HG02938 (cell line): ENCODE data around the gene NPAS3.

ENCODE experiments used
- ATAC-seq: cut with Tn5 transposase; IDR thresholded peaks from one replicate; pipeline ENCODE4 v1.9.1; 2021; ENCODE audit warnings: mild to moderate bottlenecking, moderate library complexity; ENCODE audit not compliant: unreplicated experiment

The NPAS3 gene

DNA sequence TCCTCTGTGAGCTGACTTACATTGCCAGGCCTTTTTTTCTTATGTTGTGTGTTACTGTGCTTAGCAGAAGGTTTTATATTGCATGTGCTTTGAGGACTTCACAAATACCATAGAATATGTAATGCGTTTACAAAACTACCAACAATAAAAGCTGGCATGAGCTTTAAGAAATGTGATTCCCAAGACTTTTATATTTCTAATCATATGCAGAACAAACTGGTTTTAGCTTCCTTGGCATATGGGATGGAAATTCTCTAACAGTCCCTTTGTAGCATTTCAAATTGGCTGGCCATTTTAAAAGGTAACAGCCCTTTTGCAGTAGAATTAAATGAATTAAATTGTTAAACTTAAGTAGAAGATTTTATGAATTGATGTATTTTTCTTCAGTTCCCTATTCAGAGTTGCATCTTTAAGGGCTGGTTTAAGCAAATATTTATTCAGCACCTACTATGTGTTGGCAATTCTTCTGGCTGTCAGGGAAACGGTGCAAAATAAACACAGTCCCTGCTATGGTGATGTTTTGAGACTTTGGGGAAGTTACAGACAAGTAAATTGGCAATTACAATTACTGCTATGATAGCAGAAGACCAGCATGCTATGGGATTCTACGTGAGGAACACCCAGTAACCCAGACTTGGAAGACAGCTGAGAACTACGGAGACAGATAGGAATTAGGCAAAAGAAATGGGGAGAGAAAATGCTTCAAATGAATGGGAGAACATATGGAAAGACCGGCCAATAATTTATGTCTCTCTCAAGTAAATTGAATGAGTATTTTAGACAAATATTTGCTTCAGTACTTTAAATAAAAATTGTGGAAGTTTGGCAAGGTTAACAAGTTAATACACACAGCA is 565.8 kb downstream of the NPAS3 start:
- no peak for ATAC-seq

DNA sequence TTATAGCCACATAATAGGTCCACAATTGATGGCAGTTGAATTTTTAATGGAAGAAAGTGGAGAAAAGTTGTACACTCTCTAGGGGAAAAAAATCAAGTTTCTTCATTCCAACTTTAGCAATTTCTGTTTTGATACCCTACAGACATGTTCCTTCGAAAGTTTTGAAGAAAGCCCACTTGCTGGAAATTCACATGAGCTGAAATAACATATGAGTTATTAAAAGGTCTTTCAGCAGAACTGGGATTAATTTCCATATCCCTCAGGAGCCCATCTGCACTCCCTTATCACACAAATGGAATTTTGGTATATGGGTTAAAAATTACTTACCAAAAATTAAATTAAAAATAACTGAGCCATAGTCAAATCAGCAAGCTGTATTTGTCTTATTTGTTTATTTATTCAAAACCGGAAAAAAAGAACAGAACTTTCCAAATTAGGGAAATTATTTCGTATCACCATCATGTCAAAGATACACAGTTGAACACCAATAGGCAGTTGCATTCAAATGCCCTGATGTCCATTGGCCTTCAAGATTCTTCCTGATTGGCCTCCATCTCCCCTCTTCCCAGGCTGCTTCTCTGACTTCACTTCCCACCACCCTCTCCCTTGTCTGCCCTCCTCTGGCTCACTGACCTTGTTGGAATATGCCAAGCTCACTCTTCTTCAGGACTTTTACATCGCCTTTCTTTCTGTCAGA is 566.7 kb downstream of the NPAS3 start:
- no peak for ATAC-seq

DNA sequence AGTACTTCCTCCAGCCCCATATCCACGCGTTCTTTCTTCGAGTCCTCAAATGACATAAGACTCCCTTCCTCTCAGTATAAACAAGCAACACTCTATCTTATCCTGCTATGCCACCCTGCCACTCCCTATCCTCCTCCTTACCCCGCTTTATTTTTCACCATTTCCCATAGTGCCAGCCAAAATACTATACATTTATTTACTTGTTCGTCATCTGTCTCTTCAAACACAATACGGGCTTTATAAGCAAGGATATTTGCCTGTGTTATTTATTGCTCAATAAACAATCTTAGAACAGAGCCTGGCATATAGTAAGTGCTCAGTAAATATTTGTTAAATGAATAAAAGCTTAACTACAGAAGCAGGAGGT is 567.3 kb downstream of the NPAS3 start:
- ATAC-seq, result no peak

DNA sequence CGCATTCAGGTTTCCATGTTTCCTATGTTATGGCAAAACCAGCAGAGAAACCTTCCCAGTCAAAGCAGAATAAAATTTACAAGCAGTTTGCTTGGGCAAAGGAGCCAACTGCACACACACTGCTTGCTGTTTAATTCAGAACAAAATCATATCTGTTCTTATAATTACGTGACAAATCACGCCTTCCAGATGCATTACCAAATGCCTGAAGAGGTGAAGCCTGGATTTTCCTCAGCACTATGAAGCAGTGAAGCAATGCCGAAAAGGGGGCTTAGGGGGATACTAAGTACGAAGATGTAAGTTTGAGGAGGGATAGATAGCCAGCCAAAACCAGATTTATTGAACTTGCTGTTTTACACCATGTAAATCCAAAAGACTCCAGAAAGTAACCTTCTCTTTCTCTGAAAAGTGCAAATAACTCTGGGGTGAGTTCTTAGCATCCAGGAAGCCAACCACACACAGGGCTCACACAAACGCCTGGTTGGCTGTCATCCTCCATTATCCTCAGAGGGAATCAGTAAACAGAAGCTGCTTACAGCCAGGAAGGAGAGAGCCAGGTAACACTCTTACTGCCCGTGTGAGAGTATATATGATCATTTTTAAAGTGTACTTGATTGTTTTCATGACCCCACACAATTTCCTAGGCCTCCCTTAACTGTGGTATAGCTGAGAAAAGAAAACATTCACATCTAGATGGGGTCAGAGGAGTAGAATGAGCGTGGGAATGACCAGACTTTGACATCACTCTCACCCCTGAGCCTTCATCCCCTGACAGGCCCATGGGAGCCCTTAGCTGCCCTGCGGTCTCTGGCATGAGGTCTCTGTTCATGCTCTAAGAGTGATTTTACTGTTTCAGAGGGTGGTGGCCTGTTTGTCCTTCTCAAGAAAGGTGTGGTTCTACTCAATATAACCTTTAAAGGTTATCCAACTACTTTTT is 569.7 kb downstream of the NPAS3 start:
- ATAC-seq, result no peak

DNA sequence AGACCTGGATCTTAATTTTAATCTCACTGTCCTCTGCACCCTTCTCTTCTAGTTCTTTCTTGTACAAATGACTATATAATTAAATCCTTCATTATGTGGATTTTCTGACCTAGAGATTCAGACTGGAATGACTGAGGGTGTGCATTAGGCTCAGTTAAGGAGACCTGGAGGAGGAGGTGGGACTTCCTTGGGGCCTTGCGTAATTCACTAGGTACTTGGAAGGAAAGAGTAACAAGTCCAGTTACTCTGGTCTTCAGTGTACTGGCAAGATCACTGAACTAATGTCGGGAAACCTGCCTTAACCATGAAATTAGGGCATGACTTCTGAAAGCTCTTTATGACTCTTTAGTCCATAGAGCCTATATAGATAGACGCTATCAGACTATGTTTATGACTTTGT is 570.8 kb downstream of the NPAS3 start:
- ATAC-seq, result no peak

DNA sequence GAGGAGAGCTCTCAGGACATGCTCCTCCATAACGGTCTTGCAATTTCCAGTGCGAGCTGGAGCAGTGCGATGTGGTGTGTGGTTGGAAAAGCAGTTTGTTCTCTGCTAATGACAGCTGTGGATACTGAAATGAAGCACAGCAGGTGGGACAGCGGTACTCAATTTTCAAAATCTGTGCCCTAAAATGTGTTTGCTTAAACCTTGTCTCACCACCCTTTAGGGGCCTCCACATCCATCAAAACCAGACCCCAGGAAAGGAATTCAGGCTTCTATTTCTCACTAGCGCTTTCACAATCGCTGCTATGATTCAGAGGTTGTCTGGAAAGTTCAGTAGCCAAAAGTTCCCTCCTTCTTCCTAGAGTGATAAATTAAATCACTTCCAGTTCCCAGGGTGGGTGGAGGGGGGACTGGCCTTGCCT is 571.4 kb downstream of the NPAS3 start:
- no peak for ATAC-seq

DNA sequence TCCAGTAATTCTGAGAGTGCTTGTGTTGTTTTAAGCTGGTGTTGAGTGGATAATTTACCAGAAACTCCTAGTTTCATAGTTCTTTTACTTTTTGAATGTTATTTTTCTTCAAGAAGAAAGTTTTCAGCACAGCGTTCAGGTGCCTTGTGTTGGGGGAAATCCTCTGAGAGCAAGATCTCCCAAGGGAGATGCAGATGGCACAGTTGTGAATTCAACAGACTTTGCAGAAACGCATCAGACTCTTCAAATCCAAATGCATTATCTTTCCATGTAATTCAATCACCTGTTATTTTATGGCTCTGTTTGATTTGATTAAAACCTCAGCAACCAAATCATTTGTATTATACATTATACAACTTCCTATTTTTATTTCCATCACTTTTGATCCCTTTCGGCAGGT is 572.3 kb downstream of the NPAS3 start:
- no peak for ATAC-seq

DNA sequence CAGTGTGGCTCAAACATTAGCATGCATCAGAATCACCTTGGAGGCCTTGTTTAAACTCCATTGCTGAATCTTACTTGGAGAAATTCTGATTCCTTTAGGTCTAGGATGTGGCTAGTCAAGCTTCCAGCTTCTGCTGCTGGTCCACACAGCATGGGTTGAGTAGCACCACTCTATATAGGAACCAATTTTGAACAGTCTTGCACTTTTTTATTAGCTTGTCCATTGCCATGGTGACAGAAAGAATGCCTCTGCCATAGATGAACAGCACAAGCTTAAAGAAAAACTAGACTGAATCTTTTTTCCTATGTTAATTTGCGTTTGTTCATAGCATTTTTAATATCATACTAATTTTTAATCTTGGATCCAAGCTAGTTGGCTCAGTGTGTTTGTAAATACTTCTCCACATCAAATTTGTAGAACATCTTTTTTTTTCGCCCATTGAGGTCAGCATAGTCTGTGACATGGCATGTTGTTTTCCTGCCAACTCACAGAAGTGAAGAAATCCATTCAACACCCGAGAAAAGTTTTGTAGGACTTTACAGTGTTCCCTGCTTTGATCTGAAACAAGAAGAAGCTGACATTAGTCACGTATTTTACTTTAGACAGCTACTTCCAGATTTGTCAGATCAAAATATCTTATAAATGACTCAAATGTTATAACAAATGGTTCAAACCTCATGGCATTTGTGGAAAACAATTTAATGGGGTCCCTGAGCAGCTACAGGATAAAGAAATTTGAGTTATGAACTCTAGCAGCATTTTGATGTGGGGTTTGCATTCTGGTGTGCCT is 573.4 kb downstream of the NPAS3 start:
- ATAC-seq, result no peak

DNA sequence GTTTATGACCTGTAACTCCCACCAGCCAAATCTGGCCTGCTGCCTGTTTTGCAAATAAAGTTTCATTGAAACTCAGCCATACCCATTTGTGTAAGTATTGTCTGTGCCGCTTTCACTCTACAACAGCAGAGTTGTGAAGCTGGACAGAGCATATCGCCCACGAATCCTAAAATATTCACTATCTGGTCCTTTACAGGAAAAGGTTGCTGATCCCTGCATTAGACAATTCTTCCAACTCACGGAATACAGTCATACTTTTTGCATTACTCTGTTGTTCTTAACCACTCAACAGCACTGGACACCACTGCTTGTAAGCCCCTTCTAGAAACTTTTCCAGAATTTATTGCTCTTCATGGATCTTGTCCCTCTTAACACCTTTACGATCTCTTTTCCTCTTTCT is 576.8 kb downstream of the NPAS3 start:
- ATAC-seq, result no peak

DNA sequence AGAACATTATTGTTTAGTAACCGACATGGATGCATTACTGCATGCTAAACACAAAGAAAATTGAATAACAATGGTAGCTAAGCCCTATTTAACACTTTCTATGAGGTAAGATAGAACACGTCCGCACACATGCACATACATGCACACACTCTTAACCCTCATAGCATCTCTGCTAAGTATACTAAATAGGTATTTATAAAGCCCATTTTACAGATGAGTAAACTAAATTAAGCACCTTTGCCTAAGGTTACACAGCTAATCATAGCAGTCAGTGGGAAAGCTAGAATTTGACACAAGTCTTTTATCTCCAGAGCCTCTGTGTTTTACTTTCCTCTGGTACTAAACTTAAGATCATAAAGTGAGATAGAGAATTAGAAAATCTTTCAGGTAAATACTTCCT is 577.2 kb downstream of the NPAS3 start:
- no peak for ATAC-seq

DNA sequence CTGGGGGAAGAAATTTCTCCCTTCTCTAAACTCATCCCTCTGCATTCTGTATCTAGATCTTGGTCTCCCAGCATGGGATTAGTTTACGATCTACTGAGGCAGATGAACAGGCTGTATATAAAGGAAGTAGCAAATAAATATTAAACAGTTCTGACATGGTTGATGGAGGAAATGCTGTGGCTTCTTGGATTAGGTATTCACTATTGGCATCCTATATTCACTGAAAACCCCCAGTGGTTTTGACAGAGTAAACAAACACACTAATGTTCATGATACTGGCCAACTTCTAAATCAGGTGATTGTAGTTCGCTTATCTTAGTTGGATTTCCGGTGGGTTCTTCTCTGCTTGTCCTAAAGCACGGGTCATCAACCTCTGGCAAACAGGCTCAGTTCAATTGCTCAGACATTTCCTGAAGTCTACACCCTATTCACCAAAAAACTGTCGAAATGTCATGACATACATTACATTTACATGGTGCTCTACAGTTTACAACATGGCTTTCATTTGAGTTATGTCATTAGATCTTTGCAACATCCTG is 578.3 kb downstream of the NPAS3 start:
- no peak for ATAC-seq

DNA sequence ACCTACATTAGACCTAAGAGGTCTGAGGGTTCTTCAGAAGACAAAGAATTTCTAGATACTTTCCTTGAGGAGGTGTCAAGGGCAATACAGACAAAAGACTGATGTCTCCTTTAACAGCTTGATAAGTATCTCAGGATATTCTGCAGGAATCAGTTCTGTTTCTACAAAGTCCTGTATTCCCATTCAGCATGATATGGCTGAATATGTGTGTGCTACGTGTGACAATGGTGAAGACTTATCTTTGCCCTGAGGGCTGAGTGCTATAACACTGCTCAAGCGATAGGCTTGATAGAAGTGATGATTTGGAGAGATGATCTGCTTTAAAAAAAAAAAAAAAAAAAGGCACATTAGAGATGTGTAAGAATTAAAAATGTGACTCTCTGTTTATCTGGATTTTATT is 582.5 kb downstream of the NPAS3 start:
- no peak for ATAC-seq

DNA sequence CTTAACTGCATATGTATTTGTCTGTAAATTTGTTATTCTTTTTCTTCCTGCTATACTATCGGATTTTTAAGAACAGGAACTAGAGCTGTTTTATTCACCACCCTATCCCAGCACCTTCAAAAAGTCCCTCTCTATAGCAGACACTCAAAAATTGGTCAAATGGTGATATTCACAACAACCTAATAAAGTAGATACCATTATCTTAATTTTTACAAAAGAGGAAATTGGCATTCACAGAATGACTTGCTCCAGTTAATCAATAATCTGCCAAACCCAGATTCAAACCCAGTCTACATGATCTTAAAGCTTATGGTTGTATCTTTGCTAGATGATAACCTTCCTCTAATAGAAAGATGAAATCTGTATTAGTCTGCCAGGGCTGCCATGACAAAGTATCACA is 585.6 kb downstream of the NPAS3 start:
- ATAC-seq, result no peak

DNA sequence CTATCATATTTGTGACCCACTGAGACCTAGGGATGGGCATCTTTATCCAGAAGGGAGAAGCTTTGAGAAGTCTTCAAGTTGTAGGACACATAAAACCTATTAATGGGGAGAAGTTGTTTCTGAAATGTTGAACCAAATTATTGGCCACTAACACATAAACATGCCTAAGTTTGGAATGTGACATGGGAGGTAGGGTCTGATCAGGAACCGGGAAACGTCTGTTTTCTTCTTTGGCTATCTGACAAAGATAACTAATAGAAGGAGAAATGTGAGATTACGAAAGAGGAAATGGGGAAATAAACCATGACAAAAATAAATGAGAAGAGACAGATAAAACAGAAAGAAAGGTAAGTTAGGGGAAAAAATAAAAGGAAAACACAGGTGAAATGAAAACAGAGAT is 586.9 kb downstream of the NPAS3 start:
- ATAC-seq, result no peak

DNA sequence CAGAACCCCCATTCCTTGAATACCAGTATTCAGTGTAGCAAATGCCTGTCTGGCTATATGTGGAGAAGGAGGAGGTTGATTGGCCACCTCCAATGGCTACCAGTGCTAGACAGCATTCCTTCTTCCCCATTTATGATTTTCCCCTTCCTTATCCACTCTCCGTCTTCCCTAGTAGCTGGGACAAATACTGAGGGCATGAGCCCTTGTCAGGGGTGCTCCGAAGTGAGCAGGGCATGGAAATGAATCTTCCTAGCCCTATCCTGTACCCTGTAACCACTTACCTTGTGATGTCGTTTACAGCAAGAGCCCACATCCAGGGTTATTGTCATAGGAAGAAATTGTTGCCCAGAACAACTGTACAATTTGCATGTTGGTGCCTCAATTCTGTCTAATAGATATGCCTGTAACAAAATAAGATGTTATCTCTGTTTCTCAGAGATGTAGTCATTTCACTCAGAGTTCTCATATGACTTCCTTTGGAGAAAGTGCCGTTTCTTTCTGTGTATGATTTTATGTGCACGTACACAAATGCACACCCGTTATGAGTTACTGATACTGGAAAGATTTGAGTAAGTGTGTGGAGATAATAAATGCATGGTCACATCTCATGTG is 588.5 kb downstream of the NPAS3 start:
- no peak for ATAC-seq

DNA sequence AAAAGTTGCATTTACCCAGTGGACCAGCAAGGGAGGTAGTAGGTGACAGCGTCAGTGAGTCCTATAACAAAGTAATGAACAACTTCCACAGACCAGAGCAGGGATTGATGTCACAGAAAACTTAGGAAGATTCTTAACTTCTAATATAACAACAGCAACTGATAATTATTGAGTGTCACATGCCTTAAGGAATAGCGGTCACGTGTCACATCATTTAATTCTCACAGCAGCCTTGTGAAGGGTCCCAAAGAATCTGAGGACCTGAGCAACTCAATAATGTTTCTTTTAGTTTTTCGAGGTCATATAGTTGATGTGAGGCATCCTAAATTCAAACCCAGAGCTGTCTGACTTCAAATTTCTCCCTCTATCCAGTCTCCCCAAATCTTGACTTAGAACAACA is 590.0 kb downstream of the NPAS3 start:
- ATAC-seq, result no peak

DNA sequence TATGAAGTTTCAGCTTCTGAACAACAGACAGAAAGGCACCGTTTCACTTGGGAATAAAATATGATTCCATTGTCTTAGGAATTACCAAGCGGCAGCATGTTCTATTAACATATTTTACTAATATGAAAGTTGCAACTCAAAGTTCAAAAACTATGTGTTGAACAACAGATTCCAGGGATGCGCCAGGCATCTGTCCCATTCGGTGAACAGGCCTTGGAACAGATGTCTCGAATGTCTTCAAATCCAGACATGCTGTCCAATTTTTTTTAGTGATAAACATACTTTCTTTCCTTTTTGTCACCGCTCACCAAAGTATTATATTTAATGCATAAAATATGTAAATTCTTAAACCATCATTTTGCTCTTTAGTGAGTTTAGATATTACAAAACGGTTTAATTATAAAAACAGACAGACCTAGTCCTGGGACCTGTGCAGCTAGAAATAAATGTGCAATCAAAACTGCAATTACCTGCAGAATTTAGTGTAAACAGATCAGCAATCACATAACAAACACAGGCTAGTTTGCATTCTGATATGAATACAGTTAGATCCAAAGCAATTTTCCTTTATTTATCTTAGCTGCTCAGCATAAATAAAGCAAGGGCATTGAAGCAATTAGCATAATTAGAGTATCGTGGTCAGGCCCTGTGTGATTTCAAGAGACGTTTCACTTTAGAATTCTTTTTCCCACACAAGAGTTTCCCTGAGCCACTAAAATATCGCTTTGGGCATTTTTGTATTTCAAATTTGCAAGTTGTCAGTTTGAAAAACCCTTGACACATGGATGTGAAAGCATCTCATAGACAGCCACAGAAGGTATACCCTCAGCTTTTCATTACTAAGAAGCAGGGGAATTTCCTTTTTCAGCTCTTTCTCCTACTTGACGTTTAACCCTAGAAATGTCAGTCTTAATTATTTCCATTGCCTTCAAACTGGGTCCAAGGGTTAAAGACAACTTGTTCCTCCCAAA is 591.4 kb downstream of the NPAS3 start:
- ATAC-seq, result no peak

DNA sequence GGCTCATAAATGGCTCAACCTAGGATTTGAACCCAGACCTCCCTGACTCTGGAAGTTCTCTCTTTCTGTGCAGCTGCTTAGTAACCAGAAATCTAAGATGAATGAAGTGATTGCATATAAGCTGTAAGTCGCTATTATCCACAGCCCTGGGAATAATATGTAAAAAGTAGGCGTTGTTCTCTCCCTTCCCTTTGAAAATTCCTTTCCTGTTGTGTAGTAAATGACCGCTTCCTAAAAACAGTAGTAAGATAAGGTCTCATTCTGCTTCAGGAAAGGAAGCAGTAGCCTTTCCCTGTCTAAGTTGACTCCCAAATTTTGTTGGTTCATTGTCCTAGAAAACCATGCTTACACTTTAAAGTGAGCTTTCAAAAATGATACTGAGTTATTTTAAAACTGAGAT is 593.9 kb downstream of the NPAS3 start:
- ATAC-seq, result no peak

DNA sequence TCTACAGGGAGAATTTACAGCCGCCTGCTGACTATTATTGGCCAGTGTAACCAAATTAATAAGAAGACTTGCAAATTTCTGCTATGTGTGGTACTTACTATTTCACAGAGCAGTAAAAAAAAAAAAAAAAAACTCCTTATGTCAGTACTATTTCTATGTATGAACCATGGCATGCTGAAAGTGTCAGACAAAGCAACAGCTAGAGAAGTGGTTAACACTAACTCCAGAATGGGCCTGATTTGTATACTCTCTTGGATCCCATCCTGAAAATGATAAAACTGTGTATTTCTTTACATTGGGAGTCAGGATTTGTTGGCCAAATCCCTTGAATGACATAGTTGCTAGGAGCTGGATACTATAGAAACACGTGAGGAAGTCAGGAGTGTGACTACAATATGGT is 595.4 kb downstream of the NPAS3 start:
- no peak for ATAC-seq
